ENCODE data around the gene RPS2. TPM values are rescaled to one million over a fixed set of nuclear protein-coding genes. Genes with fewer than 3 reads are reported as not detected.
"Not testable (repeated sequence)": the region's sequence is repeated elsewhere in the genome, so short reads cannot be mapped to it uniquely, and the experiment has no call there.

The RPS2 gene
- 788 TPM for total RNA-seq
- long read RNA-seq, transcript RPS2-201 (7 exons, 985 nt), result major isoform, 1,140 of 1,579 reads
- long read RNA-seq, partial matches to known transcripts, result 419 of 1,579 reads
- long read RNA-seq, other reads (novel, unspliced or antisense), result 16 of 1,579 reads

GRCh38 chr16:1964506-1965395 lies at the start of gene RPS2:
RPS2 (minus strand) TSS chr16:1964826; CDS start chr16:1964625, 201 bp downstream.
- intact Hi-C loops (cut with micrococcal nuclease), result no loop called here
- ATAC-seq (peak; percentile 97), DNase-seq (peak; percentile 100)

GRCh38 chr16:2013527-2013926 lies 48.9 kb upstream of the RPS2 start:
- intact Hi-C loops (cut with micrococcal nuclease), result no loop called here
- DNase-seq, result no peak
- ATAC-seq, result no peak

- DNase-seq; intact Hi-C loops (cut with micrococcal nuclease); ATAC-seq: not testable (repeated sequence)
Observed at GRCh38 chr16:2011726-2012125, 47.1 kb upstream of the RPS2 start.

- intact Hi-C loops (cut with micrococcal nuclease), result no loop called here
- peak; percentile 93 for DNase-seq
- peak; percentile 96 for ATAC-seq
Observed at GRCh38 chr16:2009791-2010510, 45.3 kb upstream of the RPS2 start, which contains the start of gene ZNF598. ZNF598 (minus strand) TSS chr16:2009821.

GRCh38 chr16:2009164-2009711 lies 44.6 kb upstream of the RPS2 start:
- DNase-seq, result peak; percentile 49
- intact Hi-C loops (cut with micrococcal nuclease), result no loop called here
- ATAC-seq, result peak; percentile 3

GRCh38 chr16:2008631-2009163 lies 44.1 kb upstream of the RPS2 start:
- ATAC-seq (no peak), DNase-seq (peak; percentile 36)
- intact Hi-C loops (cut with micrococcal nuclease), result no loop called here

- intact Hi-C loops (cut with micrococcal nuclease), result no loop called here
- DNase-seq (peak; percentile 41), ATAC-seq (no peak)
Observed at GRCh38 chr16:2008009-2008526, 43.4 kb upstream of the RPS2 start.

GRCh38 chr16:2007081-2007836 lies 42.6 kb upstream of the RPS2 start:
- DNase-seq (peak; percentile 19), ATAC-seq (no peak)
- intact Hi-C loops (cut with micrococcal nuclease), result no loop called here

- DNase-seq (no peak), ATAC-seq (no peak)
- intact Hi-C loops (cut with micrococcal nuclease), result no loop called here
Observed at GRCh38 chr16:2006317-2006716, 41.7 kb upstream of the RPS2 start.

GRCh38 chr16:2005646-2006045 lies 41.0 kb upstream of the RPS2 start:
- no peak for DNase-seq
- no peak for ATAC-seq
- intact Hi-C loops (cut with micrococcal nuclease), result no loop called here

- ATAC-seq (no peak), DNase-seq (peak; percentile 32)
- intact Hi-C loops (cut with micrococcal nuclease), result no loop called here
Observed at GRCh38 chr16:2004795-2005517, 40.3 kb upstream of the RPS2 start.

GRCh38 chr16:2003827-2004641 lies 39.4 kb upstream of the RPS2 start:
- ATAC-seq (peak; percentile 88), DNase-seq (peak; percentile 95)
- intact Hi-C loops (cut with micrococcal nuclease), result no loop called here

GRCh38 chr16:2003231-2003826 lies 38.7 kb upstream of the RPS2 start:
- intact Hi-C loops (cut with micrococcal nuclease), result no loop called here
- no peak for ATAC-seq
- DNase-seq, result peak; percentile 25

- ATAC-seq (no peak), DNase-seq (peak; percentile 38)
- intact Hi-C loops (cut with micrococcal nuclease), result no loop called here
Observed at GRCh38 chr16:2002406-2003230, 38.0 kb upstream of the RPS2 start.

GRCh38 chr16:2001456-2002355 lies 37.1 kb upstream of the RPS2 start:
- intact Hi-C loops (cut with micrococcal nuclease), result no loop called here
- ATAC-seq (no peak), DNase-seq (peak; percentile 24)
